ENCODE results near the gene RAB13. TPM values are rescaled to one million over a fixed set of nuclear protein-coding genes. Genes with fewer than 3 reads are reported as not detected.
"Not testable (repeated sequence)": the region's sequence is repeated elsewhere in the genome, so short reads cannot be mapped to it uniquely, and the experiment has no call there.

RAB13 gene
- 10 to 100 TPM; 62.7 to 84.7 TPM for total RNA-seq

- Histone ChIP-seq H3K27me3 (no peaks in the 10 kb centered on the region), H3K36me3 (no peaks in the 10 kb centered on the region), H3K4me3 (peak within 1 kb of the TSS; percentile 47), H3K4me1 (peaks cover 7% of the 10 kb centered on the region), H3K9me3 (no peaks in the 10 kb centered on the region), H3K27ac (peak within 1 kb of the TSS; percentile 63), H3K9ac (ENCODE audit: low read depth in 2 of 2, low read length in 2 of 2) (peak within 1 kb of the TSS; percentile 70 to 92)
- intact Hi-C loops (cut with DNase I): loop anchor here (2.0 to 10.0 kb wide), 4 partner anchors 64 to 311 kb away; partner anchors contain the start of genes GATAD2B, ILF2 and NPR1
- TF ChIP-seq CTCF (IDR thresholded peaks at IDR 0.05): no peak
- peak; percentile 93 for DNase-seq
Measured at GRCh38 chr1:153985941-153986761, at the start of gene RAB13. Gene RAB13 (minus strand): TSS chr1:153986339. CDS start chr1:153986236, 103 bp downstream.

GRCh38 chr1:154033697-154034096 is 47.6 kb upstream of the RAB13 start:
- H3K9ac ChIP-seq (ENCODE audit: low read depth in 2 of 2, low read length in 2 of 2); H3K27me3 ChIP-seq; H3K4me3 ChIP-seq; intact Hi-C loops (cut with DNase I); DNase-seq; H3K27ac ChIP-seq; H3K36me3 ChIP-seq; H3K9me3 ChIP-seq; H3K4me1 ChIP-seq: not testable (repeated sequence)

GRCh38 chr1:154019940-154020339 is 33.8 kb upstream of the RAB13 start:
- Histone ChIP-seq H3K27me3 (no peaks in the 10 kb centered on the region), H3K9me3 (no peaks in the 10 kb centered on the region), H3K4me3 (no peak overlapping the region), H3K27ac (no peak overlapping the region), H3K9ac (ENCODE audit: low read depth in 2 of 2, low read length in 2 of 2) (no peak overlapping the region), H3K4me1 (no peaks in the 10 kb centered on the region), H3K36me3 (no peaks in the 10 kb centered on the region)
- TF ChIP-seq CTCF (IDR thresholded peaks at IDR 0.05): no peak
- DNase-seq: no peak
- intact Hi-C loops (cut with DNase I): no loop called here

GRCh38 chr1:154019269-154019668 is 33.1 kb upstream of the RAB13 start:
- H3K9ac ChIP-seq (ENCODE audit: low read depth in 2 of 2, low read length in 2 of 2): no peak overlapping the region
- no peak for TF ChIP-seq CTCF (IDR thresholded peaks at IDR 0.05)
- DNase-seq: no peak
- no peaks in the 10 kb centered on the region for H3K36me3 ChIP-seq
- no peaks in the 10 kb centered on the region for H3K4me1 ChIP-seq
- no peaks in the 10 kb centered on the region for H3K9me3 ChIP-seq
- H3K27ac ChIP-seq: no peak overlapping the region
- intact Hi-C loops (cut with DNase I): no loop called here
- H3K4me3 ChIP-seq: no peak overlapping the region
- no peaks in the 10 kb centered on the region for H3K27me3 ChIP-seq

GRCh38 chr1:154014154-154014907 is 28.2 kb upstream of the RAB13 start:
- Histone ChIP-seq H3K27me3 (no peaks in the 10 kb centered on the region), H3K9ac (ENCODE audit: low read depth in 2 of 2, low read length in 2 of 2) (no peak overlapping the region), H3K4me1 (no peaks in the 10 kb centered on the region), H3K36me3 (no peaks in the 10 kb centered on the region), H3K9me3 (no peaks in the 10 kb centered on the region), H3K27ac (no peak overlapping the region), H3K4me3 (no peak overlapping the region)
- no peak for TF ChIP-seq CTCF (IDR thresholded peaks at IDR 0.05)
- DNase-seq: no peak
- intact Hi-C loops (cut with DNase I): no loop called here

GRCh38 chr1:154012543-154012942 is 26.4 kb upstream of the RAB13 start:
- intact Hi-C loops (cut with DNase I); H3K27ac ChIP-seq; H3K27me3 ChIP-seq; H3K36me3 ChIP-seq; H3K9ac ChIP-seq (ENCODE audit: low read depth in 2 of 2, low read length in 2 of 2); H3K4me1 ChIP-seq; H3K4me3 ChIP-seq; DNase-seq; H3K9me3 ChIP-seq: not testable (repeated sequence)

All from colonic mucosa (tissue), 4 donors.